PFSK-1 (cell line): ENCODE data around the gene SPEG.

Experiments used
- POLR2AphosphoS5 ChIP-seq: IDR thresholded peaks from 2 replicates; pipeline ENCODE4 v1.6.1; 2012; ENCODE audit warnings: low read depth, mild to moderate bottlenecking, control low read depth, low read length, moderate library complexity
- REST ChIP-seq, 2 experiments: IDR thresholded peaks; 2 replicates each; pipeline versions ENCODE4 v1.6.1 to v1.8.0; 2011 to 2012; ENCODE audit warnings: low read depth in 2 of 2, low read length in 2 of 2, control low read depth in 1 of 2, inconsistent platforms in 1 of 2, mild to moderate bottlenecking in 1 of 2, moderate library complexity in 1 of 2; ENCODE audit not compliant: insufficient read depth in 1 of 2
- TAF1 ChIP-seq: IDR thresholded peaks from 2 replicates; pipeline ENCODE4 v1.6.1; 2012; ENCODE audit warnings: low read length, control low read depth, borderline replicate concordance; ENCODE audit not compliant: insufficient read depth

- TF ChIP-seq TAF1 (no peak), POLR2AphosphoS5 (no peak), REST (IDR thresholded peaks at IDR 0.05; ENCODE audit: insufficient read depth in 1 of 2, low read depth in 2 of 2, low read length in 2 of 2) (no peak)
Measured at GRCh38 chr2:219524817-219525216, 90.2 kb downstream of the SPEG start.
